Right renal cortex interstitium (tissue), 3 donors: ENCODE results near the gene MACROD1. TPM values are rescaled to one million over a fixed set of nuclear protein-coding genes. Genes with fewer than 3 reads are reported as not detected.
A peak's percentile ranks its signal among the peaks of the same experiment; 100 is the strongest.

Experiments used
- DNase-seq, 3 donors: peaks; one replicate each; pipeline ENCODE4 v3.0.0-alpha.2; 2013; ENCODE audit warnings: low read depth in 3 of 3, low spot score in 2 of 3
- polyA plus RNA-seq, 3 donors: library from polyadenylated mRNA; unstranded; fragments of 120-200 nt; gene quantifications; one replicate each; pipeline ENCODE4 v1.2.1, GENCODE V29; 2013; ENCODE audit not compliant: insufficient read length in 3 of 3

Gene MACROD1, protein sequence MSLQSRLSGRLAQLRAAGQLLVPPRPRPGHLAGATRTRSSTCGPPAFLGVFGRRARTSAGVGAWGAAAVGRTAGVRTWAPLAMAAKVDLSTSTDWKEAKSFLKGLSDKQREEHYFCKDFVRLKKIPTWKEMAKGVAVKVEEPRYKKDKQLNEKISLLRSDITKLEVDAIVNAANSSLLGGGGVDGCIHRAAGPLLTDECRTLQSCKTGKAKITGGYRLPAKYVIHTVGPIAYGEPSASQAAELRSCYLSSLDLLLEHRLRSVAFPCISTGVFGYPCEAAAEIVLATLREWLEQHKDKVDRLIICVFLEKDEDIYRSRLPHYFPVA
- polyA plus RNA-seq = 10 to 100 TPM; 18.5 to 19.8 (median 18.6) TPM

DNA sequence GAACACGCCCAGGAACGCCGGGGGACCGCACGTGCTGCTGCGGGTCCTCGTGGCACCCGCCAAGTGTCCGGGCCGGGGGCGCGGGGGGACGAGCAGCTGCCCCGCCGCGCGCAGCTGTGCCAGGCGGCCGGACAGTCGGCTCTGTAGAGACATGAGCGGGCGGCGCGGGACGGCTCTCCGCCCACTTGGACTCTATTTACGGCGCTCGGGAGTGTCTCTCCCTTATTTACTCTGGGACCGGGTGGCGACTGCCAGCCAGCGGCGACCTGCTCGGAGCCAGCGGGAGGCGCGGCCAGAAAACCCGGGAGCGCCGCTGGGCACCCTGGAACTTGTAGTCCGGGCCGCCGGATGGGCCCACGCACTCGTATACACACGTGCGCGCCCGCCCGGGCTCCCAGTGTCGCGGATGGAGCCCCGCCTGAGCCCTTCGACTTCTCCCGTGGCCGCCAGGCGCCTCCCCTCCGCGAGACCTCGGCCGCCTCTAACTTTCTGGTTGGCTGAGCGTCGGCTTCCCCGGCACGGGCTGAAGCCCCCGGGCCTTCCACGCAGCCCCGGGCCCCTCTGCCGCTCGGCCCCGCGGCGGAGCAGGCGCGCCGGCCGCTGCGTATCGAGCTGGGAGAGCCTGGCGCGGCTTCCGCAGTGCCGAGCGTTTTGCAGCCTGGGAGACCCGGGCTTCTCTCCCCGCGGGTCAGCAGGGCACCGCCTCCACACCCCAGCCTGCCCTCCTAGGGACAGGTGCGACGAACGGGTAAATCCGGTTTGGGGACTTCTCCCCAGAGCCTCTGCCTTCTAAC, at the start of gene MACROD1:
Gene MACROD1 (minus strand): TSS at position 272 of the 794 bp plus-strand sequence. CDS start 119 bp downstream, at position 153.
- no peak for DNase-seq

DNA sequence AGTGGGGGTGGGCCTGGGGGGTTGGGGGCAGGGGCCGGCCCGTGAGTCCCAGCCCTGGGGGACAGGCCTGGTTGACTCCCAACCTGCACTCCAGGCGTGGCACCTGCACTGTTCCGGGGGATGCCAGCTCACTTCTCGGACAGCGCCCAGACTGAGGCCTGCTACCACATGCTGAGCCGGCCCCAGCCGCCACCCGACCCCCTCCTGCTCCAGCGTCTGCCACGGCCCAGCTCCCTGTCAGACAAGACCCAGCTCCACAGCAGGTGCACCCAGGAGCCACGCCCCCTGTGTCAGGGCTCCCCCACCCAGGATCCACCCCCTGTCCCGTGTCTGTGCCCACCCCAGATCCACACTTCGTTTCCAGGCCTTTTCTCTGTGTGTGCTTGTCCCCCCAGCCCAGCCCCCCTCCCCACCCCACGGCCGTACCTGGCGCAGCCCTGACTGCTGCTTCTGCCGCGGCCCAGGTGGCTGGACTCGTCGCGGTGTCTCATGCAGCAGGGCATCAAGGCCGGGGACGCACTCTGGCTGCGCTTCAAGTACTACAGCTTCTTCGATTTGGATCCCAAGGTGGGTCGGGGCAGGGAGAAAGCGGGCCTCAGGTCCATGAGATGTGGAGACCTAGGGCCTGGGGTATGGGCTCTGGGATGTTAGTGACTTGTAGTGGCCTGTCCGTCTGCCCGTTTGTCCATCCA, 45.4 kb upstream of the MACROD1 start:
- DNase-seq = no peak

DNA sequence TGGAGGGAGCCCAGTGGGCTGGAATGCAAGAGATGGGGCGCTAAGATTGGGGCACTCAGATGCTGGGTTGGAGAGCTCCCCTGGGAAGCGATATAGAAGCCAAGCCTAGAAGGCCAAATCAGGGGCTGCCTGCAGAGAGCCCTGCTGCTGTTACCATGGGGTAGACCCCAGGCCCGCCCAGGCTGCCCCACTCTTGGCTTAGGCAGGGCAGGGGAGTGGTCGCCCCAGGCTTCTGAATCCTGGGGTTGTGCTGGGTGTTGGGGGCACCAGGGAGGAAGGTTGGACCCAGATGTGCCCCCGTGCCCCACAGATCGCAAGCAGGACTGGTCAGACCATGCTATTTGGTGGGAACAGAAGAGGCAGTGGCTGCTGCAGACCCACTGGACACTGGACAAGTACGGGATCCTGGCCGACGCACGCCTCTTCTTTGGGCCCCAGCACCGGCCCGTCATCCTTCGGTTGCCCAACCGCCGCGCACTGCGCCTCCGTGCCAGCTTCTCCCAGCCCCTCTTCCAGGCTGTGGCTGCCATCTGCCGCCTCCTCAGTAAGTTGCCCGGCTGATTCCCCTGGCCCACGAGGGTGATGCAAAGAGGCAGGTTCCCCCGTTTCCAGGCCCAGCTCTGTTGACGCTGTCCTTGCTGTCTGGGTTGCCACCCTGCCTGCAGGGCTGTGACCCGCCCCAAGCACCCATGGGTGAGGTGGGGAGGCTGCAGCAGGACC, 44.5 kb upstream of the MACROD1 start:
- no peak for DNase-seq

DNA sequence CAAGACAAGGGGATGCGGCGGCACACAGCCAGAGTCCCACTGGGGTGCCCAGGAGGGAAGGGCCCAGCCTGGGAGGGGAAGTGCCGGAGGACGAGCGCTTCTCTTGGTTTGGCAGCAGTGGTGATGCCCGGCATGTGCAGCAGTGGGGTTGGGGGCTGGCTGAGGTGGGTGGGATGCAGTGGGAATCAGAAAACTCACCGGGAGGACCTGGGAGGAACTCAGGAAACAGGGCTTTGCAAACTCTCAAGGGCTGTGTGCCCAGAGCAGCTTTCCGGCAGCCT, 43.6 kb upstream of the MACROD1 start:
- DNase-seq = no peak

DNA sequence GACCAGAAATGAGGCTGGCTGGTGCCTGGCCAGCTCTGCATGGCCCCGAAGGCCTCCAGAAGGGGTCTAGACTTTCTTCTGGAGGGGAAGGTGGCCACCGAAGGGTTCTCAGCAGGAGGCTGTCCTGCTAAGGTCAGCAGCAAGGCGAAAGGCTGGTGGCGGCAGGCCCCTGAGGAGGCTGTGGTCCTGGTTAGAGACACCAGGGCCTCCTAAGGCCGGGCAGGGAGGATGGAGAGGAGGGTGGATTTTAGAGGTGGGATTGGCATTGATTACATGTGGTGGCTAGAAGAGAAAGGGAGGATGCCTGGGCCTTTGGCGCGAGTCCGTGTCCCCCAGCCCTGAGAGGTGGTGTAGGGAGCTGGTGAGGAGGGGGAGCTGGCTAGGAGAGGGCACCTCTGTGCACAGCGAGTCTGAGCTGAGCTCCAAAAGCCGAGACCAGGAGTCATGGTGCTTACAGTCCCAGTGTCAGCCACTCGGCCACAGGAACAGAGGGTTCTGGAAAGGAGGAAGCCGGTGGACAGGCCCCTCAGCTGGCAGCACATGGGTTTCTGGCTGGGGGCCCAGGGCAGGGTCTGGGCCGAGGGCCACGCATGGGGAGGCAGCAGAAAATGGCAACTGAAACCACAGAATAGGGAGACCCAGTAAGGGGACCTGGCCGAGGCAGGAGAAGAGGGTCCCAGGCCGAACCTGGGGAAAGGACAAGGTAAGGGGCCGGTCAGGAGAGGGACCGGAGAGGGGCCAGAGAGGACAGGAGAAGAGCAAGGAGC, 43.1 kb upstream of the MACROD1 start:
- no peak for DNase-seq

DNA sequence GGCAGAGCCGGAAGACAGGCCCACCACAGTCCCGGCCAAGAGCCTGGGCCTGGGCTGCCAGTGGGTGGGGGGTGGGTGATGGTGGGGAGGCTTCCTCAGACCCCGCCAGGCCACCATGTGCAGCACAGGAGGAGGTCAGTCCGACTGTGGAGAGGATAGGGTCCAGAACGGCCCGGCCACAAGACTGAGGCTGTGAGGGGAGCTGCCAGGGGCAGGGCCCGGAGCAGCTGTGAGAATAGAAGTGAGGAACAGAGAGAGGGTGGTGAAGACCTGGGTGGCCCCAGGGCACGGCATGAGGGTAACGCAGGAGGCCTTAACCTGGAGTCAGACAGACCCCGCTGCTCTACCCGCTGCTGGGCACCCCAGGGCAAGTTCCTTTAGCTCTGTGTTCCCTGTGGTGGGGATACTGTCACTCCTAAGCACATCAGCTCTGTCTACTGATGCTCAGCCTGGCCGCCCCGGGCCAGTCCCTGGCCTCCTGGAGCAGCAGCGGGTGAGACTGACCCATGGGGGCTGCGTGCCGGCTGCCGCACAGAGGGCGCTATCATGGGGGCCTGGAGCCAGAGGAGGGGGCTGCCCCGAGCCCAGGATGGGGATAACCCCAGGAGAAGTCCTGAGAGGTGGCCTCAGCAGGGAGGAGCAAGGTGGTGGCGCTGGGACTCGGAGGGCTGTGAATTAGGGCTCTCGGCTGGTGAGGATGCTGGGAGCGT, 42.3 kb upstream of the MACROD1 start:
- no peak for DNase-seq

DNA sequence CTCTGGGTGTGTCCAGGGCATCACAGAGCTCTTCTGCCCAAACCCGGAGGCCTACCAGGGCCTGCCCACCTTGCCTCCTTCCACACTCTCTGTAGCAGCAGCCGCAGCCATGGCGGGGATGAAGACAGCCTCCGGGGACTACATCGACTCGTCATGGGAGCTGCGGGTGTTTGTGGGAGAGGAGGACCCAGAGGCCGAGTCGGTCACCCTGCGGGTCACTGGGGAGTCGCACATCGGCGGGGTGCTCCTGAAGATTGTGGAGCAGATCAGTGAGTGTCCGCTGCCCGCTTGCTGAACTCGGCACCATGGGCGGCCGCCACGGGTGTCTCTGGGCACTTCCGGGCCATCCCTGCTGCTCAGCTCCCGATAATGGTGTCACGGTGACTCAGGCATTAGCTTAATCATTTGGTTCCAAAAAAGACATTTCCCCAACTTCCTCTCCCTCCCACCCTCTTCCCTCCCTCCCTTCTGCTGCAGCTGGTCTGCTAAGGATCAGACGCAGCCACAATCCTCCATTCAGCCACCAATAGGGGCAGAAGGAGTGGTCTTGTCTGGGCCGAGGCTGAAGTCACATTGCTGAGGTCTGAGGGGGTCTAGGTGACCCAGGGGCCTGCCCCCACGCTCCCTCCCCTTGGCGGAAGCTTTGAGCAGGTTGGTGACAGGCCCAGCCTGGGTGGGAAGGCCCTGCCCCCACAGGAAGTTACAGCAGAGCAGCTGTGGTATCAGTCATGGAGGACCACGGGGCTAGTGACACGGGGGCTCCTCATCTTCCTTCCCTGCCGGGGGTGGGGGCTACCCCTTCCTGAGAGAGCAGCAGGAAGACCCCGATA, 41.6 kb upstream of the MACROD1 start:
- DNase-seq = no peak

DNA sequence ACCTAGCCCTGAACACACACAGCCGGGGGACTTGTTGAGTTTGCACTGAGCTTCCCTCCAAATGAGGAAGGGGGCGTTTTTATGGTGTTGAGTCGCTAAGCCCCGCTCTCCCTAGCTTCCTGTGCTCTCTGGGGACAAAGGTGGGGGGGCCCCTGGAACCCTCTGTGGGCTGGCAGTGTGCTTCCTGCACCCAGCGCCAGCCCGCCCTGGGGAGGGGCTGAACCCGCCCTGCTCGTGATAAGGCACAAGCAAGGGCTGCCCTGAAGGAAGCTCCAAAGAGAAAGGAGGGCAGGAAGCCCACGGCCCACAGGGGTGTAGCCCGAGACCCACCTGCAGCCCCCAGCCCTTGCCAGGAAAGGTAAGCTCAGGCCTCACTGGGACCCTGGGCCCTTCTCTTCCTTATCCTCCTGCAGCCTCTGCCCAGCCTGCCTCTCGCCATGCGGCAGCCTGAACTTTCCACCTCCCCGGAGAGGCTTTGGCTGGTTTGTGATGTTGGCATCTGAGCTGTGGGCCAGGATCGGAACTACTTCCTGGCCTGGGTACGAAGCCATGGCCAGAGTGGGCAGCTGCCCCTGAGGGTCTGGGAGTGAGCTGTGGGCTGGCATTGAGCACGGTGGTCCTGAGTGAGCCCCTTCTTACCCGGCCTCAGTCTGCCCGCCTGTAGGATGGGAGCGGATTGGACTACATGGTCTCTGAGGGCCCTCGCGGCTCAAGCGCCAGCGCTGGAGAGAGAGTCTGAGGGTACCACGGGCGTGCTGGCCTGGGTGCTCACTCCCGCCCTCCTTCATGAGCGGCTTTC, 40.7 kb upstream of the MACROD1 start, which contains the start of gene FERMT3:
Gene FERMT3 (plus strand): TSS at position 265 of the 799 bp plus-strand sequence. CDS start 644 bp downstream, outside the sequence.
- DNase-seq = no peak

DNA sequence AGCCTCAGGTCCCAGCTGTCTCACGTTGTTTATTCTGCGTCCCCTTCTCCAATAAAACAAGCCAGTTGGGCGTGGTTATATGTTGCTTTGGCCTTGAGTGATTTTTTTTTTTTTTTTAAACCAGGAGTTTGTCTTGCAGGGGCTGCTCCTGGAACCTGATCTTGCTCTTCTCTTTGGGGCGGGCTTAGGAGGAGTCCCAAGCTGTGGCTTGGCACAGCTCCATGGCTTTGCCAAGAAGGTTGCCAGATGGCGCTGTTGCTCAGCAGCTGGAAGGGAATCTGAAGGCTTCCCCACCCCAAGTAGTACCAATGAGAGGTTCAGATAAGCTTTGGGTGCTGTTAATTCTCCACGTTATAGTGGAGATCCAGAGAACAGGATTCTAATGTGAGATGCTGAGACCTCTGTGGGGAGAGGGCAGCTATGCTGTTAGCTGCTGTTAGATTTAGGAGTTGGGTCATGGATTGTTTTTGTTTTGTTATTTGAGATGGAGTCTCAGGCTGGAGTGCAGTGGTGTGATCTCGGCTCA, 38.6 kb upstream of the MACROD1 start:
- DNase-seq = peak in 2 of 3 donors; percentile 76

DNA sequence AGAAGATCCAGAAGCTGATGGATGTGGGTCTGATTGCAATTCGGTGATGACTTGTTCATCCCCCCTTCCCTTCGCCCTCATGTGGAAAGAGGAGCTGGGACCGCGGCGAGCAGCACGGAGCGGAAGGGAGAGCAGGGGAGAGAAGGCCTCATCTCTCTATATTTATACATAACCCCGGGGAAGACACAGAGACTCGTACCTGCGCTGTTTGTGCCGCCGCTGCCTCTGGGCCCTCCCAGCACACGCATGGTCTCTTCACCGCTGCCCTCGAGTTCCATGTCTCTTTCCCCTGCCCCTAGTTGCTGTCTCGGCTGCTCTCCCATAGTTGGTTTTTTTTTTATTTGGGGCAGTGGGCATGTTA, 38.1 kb upstream of the MACROD1 start:
- DNase-seq = no peak

DNA sequence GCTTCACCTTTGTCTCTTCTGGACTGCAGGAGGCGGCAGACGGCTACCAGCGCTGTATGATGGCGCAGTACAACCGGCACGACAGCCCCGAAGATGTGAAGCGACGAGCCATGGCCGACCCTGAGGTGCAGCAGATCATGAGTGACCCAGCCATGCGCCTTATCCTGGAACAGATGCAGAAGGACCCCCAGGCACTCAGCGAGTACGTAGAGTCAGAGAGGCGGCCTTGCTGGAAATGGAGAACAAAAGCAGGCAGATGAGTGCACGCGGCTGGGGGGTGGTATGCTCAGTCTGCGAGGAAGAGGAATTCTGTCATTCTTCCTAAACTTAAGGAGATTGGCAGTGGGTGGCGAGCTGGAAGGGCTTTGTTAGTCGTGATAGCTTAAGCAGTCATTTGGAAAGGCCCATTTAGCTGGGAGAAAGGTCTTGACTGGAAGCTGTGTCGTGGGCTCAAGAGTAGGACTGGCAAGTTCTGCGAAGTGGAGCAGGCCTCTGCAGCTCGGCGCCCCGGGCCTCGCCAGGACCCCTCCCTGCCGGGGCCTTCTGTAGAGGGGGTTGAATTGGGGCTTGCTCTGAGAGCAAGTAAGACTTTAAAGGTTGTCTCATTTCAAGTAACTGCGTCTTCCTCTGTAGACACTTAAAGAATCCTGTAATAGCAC, 37.6 kb upstream of the MACROD1 start:
- DNase-seq = no peak

DNA sequence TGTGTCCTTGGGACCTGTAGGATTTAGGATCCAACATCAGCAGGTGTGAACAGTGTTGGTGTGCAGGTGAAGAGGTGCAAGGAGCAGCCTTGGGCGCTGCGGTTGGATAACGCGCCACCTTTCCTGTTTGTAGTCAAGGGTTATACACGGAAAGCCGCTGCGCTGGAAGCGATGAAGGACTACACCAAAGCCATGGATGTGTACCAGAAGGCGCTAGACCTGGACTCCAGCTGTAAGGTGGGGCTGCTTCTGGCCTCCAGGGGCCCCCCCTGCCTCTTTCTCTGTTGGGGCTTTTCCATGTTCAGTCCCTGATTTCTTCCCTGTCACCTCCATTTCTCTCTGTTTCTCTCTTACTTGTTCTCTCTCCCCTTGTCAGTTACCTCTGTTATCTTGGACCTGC, 37.1 kb upstream of the MACROD1 start:
- no peak for DNase-seq

DNA sequence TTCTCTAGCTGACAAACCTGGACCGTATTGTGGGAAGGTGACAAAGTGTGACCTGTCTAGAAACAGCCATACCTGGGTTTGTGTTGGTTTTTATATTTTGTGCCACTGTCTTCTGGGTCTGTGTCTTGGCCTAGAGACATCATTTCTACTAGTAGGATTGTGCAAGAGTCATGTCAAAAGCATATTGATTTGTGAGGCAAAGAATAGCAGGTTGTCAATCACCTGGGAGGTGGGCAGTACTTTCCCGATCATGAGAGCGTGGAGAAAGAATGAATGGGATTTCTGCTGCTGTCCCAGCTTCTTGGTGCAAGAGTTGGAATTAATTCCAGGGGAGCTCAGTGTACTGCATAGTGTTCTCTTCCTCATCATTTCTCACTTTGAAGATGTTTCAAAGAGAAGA, 35.6 kb upstream of the MACROD1 start:
- no peak for DNase-seq

DNA sequence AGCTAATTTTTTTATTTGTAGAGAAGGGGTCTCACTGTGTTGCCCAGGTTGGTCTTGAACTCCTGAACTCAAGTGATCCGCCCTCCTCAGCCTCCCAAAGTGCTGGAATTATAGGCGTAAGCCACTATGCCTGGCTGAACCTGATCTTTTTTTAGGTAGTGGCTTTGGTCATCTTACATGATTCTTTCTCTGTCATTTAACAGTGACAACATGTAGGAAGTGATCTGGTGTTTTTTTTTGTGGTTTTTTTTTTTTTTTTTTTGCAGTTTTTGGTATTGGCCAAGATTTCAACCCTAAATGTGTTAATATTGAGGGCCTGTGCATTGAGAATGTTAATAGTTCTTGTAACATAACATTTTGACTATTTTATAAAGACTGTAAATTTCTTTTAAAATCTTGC, 32.6 kb upstream of the MACROD1 start:
- DNase-seq = no peak

DNA sequence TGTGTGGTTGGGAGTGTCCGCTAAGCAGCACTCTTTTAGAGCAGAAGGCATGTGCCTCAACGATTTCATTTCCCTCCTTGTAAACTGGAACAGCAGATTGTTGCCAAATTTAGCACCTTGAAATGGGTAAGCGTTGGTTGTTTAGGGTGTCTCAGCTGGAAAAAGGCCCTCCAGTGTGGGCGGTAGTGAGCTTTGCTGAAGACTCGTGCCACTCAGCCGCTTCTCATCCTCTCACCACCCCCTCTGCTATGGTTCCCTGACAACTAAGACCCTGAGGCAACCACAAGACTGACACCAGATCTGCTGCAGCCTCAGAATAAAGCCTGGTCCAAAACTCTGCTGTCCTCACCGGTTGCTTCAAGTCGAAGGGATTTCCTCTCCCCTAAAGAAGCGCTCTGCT, 30.7 kb upstream of the MACROD1 start:
- no peak for DNase-seq

DNA sequence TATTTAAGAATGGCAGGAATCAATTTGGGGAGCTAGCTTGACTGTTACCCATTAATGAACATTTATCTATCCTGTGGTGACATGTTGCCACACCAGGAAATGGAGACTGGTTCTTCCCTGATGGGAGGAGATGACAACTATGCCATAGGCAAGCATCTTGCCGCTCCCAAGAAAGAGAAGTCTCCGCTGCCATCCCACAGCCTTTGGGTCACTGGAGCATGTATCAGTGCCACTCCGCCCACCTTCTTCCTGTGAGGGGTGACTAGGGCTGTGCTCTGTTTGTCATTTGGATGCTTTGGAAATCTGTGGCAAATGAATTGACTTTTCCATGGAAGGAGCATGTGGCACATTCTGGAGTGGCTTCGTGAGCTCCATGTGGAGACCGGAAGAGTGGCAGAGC, 26.5 kb upstream of the MACROD1 start:
- no peak for DNase-seq

DNA sequence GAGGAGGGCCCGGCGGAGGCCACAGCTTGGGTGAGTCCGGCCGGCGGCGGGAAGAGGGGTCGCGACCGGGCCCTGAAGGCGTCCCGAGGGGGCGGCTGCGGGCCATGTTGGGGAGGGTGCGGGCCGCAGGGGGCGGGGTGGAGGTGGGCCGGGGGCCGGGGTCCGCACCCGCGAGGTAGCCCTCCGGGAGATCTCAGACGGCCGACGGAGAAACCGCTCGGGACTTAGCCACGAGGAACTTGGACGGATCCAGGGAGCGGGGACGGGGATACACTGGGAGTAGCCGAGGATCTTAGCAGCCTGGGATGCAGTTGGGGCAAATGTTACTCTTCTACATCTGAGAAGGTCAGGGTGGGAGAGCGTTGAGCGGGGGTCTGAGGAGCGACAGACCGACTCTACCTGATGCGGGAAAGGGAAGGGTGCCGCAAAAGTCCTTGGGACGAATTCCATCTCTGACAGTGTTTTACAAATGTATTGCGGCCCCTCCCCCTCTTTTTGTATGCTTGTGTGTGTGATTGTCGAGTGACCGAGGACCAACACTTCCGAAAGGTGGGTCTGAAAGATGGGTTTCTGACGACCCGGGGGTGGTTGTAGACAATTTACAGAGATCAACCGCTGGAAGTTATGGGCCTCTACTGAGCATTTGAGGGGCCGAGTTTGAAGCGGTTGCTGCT, 20.7 kb upstream of the MACROD1 start:
- no peak for DNase-seq
